Activated naive CD4-positive, alpha-beta T cell treated with anti-CD3 and anti-CD28 coated beads for 36 hours (primary cell): ENCODE measurements around the gene NPHP3. TPM values are rescaled to one million over a fixed set of nuclear protein-coding genes. Genes with fewer than 3 reads are reported as not detected.

Experiments
- CTCF ChIA-PET: fragments of 350-600 bp; sonication (Branson Sonifier 250); formaldehyde crosslinking; loops from one replicate; lab custom pipeline; 2021; ENCODE audit warnings: antibody characterized with exemption; lab: Charles Lee
- DNase-seq: peaks from one replicate; pipeline ENCODE4 v3.0.0-alpha.2; 2020
- H3K27ac Mint-ChIP-seq: one replicate; pipeline ENCODE4 v1.8.0; 2021; ENCODE audit warnings: mild to moderate bottlenecking, mixed read lengths
- H3K27me3 Mint-ChIP-seq: one replicate; pipeline ENCODE4 v1.8.0; 2021; ENCODE audit warnings: low read depth, mixed read lengths
- H3K36me3 Mint-ChIP-seq: one replicate; pipeline ENCODE4 v1.8.0; 2021; ENCODE audit warnings: low read depth, mixed read lengths
- H3K4me1 Mint-ChIP-seq: one replicate; pipeline ENCODE4 v1.8.0; 2021; ENCODE audit warnings: low read depth, mixed read lengths
- H3K4me3 Mint-ChIP-seq: one replicate; pipeline ENCODE4 v1.8.0; 2021; ENCODE audit warnings: mild to moderate bottlenecking, moderate library complexity, mixed read lengths
- H3K9me3 Mint-ChIP-seq: one replicate; pipeline ENCODE4 v1.8.0; 2021; ENCODE audit warnings: mixed read lengths
- intact Hi-C: fragments of 100-400 bp; cut with micrococcal nuclease; formaldehyde crosslinking; loops from one replicate; pipeline ENCODE4 v1.15.1; 2023
- total RNA-seq, 2 experiments: library from RNA; stranded (reverse); gene quantifications; one replicate each; pipeline ENCODE4 v1.2.3, GENCODE V29; 2021

Gene NPHP3
- total RNA-seq, 2 experiments from 2014 or later: 11.4 to 11.6 TPM

DNA sequence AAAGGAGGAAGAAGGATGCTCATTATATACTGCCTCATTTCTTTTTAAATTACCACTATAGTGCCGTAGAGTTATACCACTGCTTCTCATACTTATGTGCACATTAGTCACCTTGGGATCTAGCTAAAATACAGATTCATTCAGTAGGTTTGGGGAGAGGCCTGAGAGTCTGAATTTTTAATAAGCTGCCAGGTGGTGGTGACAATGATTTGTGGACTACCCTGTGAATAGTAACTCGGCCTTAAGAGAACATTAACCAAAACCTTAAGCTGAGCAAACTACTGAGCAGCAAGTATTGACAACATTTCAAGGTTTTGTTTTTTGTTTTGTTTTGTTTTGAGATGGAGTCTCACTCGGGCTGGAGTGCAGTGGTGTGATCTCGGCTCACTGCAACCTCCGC is 42.3 kb downstream of the NPHP3 start:
- DNase-seq: no peak
- Mint-ChIP-seq H3K27me3 (no peaks in the 10 kb centered on the region), H3K27ac (no peak overlapping the region), H3K4me3 (no peak overlapping the region), H3K36me3 (peaks cover 14% of the 10 kb centered on the region), H3K9me3 (no peaks in the 10 kb centered on the region), H3K4me1 (peaks cover 4% of the 10 kb centered on the region)
- intact Hi-C loops: no loop called here
- CTCF ChIA-PET: interaction anchor here (1.3 kb wide), 1 partner anchor 33 kb away, joined by 3 read pairs; no protein-coding TSS in a partner anchor

DNA sequence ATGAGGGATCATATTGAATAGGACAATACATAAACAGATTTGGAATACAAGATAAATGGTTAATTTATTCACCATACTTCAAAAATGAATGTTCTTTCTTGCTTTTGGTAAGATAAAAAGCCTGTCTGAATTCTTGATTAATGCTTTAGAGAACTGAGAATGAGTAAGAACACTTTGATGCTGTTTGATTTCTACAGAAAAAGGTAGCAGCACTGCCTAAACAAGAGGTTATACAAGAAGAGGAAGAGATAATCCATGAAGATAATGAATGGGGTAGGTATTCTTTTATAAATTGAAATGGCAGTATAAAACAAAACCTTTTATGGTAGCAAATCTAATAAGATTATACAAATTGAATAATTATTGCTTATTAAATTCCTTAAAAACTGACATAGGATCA is 46.8 kb downstream of the NPHP3 start:
- CTCF ChIA-PET: interaction anchor here (0.7 kb wide), 1 partner anchor 48 kb away, joined by 3 read pairs; no protein-coding TSS in a partner anchor
- intact Hi-C loops: no loop called here
- no peaks in the 10 kb centered on the region for H3K27me3 Mint-ChIP-seq
- H3K36me3 Mint-ChIP-seq: peaks cover 8% of the 10 kb centered on the region
- no peak overlapping the region for H3K27ac Mint-ChIP-seq
- H3K4me3 Mint-ChIP-seq: no peak overlapping the region
- H3K9me3 Mint-ChIP-seq: no peaks in the 10 kb centered on the region
- peaks cover 4% of the 10 kb centered on the region for H3K4me1 Mint-ChIP-seq
- DNase-seq: no peak

DNA sequence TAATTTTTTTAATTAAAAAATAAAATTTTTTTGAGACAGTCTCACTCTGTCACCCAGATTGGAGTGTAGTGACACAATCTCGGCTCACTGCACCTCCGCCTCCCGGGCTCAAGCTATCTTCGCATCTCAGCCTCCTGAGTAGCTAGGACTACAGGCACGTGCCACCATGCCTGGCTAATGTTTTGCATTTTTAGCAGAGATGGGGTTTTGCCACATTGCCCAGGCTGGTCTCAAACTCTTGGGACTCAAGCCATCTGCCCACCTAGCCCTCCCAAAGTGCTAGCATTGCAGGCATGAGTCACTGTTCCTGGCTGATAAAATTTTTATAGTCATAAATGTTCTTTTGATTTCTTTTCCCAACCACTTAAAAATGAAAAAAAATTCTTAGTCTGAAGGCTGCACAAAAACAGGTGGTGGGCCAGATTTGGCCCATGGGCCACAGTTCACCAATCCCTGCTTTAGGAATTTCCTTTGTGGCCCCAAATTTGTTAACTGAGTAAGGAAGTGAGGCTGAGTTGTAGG is 52.9 kb downstream of the NPHP3 start:
- DNase-seq: no peak
- Mint-ChIP-seq H3K36me3 (peaks cover 5% of the 10 kb centered on the region), H3K9me3 (no peaks in the 10 kb centered on the region), H3K27me3 (no peaks in the 10 kb centered on the region), H3K27ac (no peak overlapping the region), H3K4me1 (peaks cover 16% of the 10 kb centered on the region), H3K4me3 (no peak overlapping the region)
- intact Hi-C loops: no loop called here
- CTCF ChIA-PET: interaction anchor here (1.0 kb wide), 1 partner anchor 22 kb away, joined by 3 read pairs; no protein-coding TSS in a partner anchor

DNA sequence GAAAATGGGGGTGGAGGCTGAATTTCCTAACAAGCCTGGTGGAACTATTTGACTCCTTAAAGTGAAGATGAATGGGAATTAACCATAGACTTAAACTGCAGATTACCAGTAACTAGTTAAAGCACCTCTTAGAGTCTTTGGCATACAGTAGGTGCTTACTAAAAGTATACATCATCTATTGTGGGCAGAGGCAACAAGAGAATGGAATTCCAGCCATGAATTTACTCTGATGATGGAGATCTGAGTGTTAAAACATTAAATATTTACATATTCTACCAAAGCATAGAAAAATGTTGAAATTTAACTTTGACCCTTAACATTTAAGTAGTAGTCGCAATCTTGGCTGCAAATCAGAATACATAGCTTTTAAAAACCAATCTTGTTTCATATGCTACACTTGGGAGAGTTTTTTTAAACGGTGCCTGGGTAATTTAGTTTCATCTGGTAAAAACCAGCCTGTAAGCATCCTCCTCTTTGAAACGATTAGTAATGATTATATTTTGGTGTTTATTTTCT is 56.9 kb downstream of the NPHP3 start:
- H3K27ac Mint-ChIP-seq: no peak overlapping the region
- no peak for DNase-seq
- H3K4me3 Mint-ChIP-seq: no peak overlapping the region
- peaks cover 35% of the 10 kb centered on the region for H3K4me1 Mint-ChIP-seq
- no peaks in the 10 kb centered on the region for H3K9me3 Mint-ChIP-seq
- peaks cover 10% of the 10 kb centered on the region for H3K36me3 Mint-ChIP-seq
- intact Hi-C loops: no loop called here
- H3K27me3 Mint-ChIP-seq: no peaks in the 10 kb centered on the region
- CTCF ChIA-PET: no interaction called here

DNA sequence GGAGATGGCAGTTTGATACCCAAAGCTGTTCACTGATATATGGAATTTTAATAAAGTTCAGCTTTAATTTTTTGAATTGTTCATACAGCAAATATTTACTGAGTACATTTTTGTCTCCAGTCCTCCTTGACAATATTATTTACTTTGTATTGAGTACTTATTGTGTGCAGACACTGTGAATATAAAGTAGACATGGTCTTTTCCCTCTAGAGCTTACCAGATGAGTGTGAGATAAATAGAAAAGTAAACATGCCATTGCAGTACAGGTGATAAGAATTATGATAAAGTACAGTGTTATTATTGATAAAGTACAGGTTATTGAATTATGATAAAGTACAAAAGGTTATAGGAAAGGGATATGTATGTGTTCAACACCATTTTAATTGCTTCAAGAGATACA is 60.0 kb downstream of the NPHP3 start:
- CTCF ChIA-PET: interaction anchor here (1.3 kb wide), 1 partner anchor 126 kb away, joined by 4 read pairs; no protein-coding TSS in a partner anchor
- H3K36me3 Mint-ChIP-seq: peaks cover 12% of the 10 kb centered on the region
- H3K4me1 Mint-ChIP-seq: peaks cover 42% of the 10 kb centered on the region
- no peak for DNase-seq
- intact Hi-C loops: loop anchor here (5.0 kb wide), 2 partner anchors 1160 to 1825 kb away; partner anchors contain the start of genes ANAPC13, CEP63 and MRPL3
- H3K4me3 Mint-ChIP-seq: no peak overlapping the region
- H3K27ac Mint-ChIP-seq: no peak overlapping the region
- no peaks in the 10 kb centered on the region for H3K27me3 Mint-ChIP-seq
- H3K9me3 Mint-ChIP-seq: no peaks in the 10 kb centered on the region

DNA sequence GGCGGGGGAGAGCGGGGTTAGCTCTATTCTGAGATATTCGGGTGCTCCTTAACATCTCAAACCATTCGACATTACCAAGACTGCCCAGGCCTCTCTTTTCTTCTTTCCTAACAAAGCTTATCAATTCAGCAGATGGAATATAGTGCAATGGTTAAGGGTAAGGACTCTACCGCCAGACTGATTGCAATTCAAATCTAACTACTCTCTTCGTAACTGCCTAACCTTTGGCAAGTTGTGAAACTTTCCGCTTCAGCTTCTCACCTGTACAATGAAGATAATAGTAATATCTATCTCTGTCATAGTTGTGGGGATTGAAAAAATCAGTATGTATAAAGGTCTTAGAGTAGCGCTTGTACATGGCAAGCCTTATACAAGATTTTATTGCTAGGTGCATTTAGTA is 61.1 kb downstream of the NPHP3 start:
- Mint-ChIP-seq H3K27me3 (no peaks in the 10 kb centered on the region), H3K36me3 (peaks cover 8% of the 10 kb centered on the region), H3K4me1 (peaks cover 44% of the 10 kb centered on the region), H3K9me3 (no peaks in the 10 kb centered on the region), H3K4me3 (peak overlapping the region; percentile 95), H3K27ac (peak overlapping the region; percentile 94)
- CTCF ChIA-PET: interaction anchor here (1.3 to 1.4 kb wide), 2 partner anchors 66 to 125 kb away, joined by 4 read pairs; no protein-coding TSS in a partner anchor
- DNase-seq: peak; percentile 9
- intact Hi-C loops: loop anchor here (2.0 to 5.0 kb wide), 3 partner anchors 912 to 1826 kb away; partner anchors contain the start of genes ANAPC13, CDV3, CEP63 and MRPL3

DNA sequence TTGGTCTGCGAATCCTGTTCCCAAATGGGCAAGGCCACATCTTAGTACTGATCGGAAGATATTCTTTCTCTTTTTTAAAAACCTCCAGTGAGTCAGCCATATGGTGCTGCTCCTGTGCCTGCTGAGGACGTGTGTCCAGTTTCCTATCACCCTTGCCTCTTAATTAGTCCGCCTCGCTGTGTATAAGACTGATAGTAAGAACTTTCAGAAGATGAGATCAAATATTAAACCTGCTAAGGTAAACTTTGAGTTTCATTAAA is 61.5 kb downstream of the NPHP3 start:
- Mint-ChIP-seq H3K27ac (peak overlapping the region; percentile 94), H3K36me3 (peaks cover 8% of the 10 kb centered on the region), H3K4me3 (peak overlapping the region; percentile 95), H3K9me3 (no peaks in the 10 kb centered on the region), H3K4me1 (peaks cover 45% of the 10 kb centered on the region), H3K27me3 (no peaks in the 10 kb centered on the region)
- intact Hi-C loops: loop anchor here (1.0 to 5.0 kb wide), 6 partner anchors 62 to 1827 kb away; partner anchors contain the start of genes ANAPC13, CDV3, CEP63 and DNAJC13
- DNase-seq: no peak
- CTCF ChIA-PET: interaction anchor here (0.7 to 1.4 kb wide), 2 partner anchors 63 to 66 kb away, joined by 3 to 4 read pairs; no protein-coding TSS in a partner anchor

DNA sequence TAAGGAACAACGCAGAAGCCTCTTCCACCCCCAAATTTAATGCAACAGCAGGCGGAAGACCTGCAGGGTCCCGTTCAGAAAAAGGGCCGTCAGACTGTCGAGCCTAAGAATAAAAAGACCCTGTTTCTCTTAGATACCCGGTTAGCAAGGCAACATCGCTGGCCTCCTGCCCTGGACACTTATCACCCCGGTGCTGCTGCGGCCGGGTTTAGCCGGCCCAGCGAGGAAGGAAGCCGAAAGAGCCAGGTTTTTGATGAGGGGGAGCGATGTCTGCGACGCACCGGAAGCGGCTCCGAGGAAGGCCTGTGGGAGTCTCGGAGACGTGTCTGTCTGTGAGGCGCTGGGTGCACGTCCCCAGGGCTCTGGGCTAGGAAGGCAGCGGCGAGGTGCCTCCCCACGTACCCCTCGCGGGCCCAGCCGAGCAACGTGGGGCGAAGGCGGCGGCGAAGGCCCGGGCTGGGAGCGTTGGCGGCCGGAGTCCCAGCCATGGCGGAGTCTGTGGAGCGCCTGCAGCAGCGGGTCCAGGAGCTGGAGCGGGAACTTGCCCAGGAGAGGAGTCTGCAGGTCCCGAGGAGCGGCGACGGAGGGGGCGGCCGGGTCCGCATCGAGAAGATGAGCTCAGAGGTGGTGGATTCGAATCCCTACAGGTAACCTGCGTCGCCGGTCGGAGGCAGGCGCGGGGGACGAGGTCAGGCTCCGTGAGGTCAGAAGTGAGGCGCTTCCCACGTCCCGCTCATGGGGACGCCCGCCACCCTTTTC is 62.0 kb downstream of the NPHP3 start, which contains the start of gene UBA5:
Gene UBA5, plus strand, starts transcription at position 278 of the 759 bp plus-strand sequence. Its CDS starts 209 bp downstream, at position 487.
- peaks cover 8% of the 10 kb centered on the region for H3K36me3 Mint-ChIP-seq
- H3K4me3 Mint-ChIP-seq: peak within 1 kb of the TSS; percentile 95
- CTCF ChIA-PET: interaction anchor here (0.6 to 1.4 kb wide), 3 partner anchors 64 to 335 kb away, joined by 3 to 7 read pairs (median 4); no protein-coding TSS in a partner anchor
- H3K27ac Mint-ChIP-seq: peak within 1 kb of the TSS; percentile 94
- intact Hi-C loops: loop anchor here (1.0 to 5.0 kb wide), 6 partner anchors 62 to 1827 kb away; partner anchors contain the start of genes ANAPC13, CDV3, CEP63 and DNAJC13
- no peaks in the 10 kb centered on the region for H3K9me3 Mint-ChIP-seq
- H3K27me3 Mint-ChIP-seq: no peaks in the 10 kb centered on the region
- DNase-seq: peak; percentile 74
- H3K4me1 Mint-ChIP-seq: peaks cover 48% of the 10 kb centered on the region

DNA sequence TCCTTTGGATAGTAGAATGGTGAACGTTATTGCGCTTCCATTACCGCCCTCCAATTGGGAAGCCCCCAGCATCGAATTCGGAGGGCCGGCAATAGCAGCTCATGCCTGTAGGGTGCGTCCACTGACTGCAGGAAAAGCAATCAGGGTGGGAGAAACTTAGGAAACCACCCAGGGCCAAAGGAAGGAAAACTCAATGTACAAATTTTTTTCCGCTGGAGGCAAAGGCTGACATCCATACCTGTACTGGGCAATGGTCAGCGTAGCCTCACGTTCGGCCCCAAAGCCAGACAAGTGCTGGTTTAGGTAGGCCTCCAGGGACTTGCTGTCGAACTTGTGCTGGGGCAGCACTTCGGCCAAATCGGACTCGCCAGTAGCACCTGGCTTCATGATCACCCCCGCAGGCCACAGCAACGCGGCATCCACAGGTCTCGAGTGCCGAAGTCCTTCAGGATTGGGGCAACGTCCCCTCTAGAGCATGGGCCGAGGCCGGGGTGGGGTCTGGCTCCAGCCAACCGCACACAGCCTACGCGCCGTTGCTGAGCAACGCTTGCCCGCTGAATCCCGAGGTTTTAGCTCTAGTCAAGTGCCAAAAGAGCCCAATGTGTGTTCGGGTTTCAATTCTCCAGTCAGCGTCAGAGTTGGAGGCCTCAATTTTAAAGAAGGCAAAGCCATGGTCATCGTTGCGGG is 62.7 kb downstream of the NPHP3 start, which contains the start of gene ACAD11:
Gene ACAD11, minus strand, starts transcription at position 445 of the 687 bp plus-strand sequence. Its CDS starts 58 bp downstream, at position 387.
- no peaks in the 10 kb centered on the region for H3K27me3 Mint-ChIP-seq
- H3K36me3 Mint-ChIP-seq: peaks cover 6% of the 10 kb centered on the region
- no peaks in the 10 kb centered on the region for H3K9me3 Mint-ChIP-seq
- peaks cover 44% of the 10 kb centered on the region for H3K4me1 Mint-ChIP-seq
- intact Hi-C loops: loop anchor here (1.0 to 10.0 kb wide), 9 partner anchors 63 to 1828 kb away; partner anchors contain the start of genes ANAPC13, CDV3, CEP63 and DNAJC13
- peak within 1 kb of the TSS; percentile 95 for H3K4me3 Mint-ChIP-seq
- DNase-seq: peak; percentile 64
- H3K27ac Mint-ChIP-seq: peak within 1 kb of the TSS; percentile 94
- CTCF ChIA-PET: no interaction called here

DNA sequence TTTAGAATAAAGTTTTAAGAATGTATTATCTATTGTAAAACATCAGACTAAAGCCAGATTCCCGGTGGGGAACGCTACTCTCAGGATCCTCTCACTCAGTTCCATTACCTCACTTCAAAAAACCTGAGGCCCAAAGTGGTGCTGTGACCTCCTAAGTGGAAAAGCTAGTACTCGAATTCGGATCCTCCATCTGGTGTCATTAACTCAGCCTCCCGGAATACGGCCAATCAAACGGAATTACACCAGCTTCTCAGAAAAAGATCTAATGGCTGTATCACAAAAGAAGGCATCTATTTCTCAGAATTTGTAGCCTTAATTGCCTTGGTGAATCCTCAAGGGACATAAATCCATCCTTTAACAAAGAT is 63.2 kb downstream of the NPHP3 start:
- intact Hi-C loops: loop anchor here (5.0 to 10.0 kb wide), 3 partner anchors 307 to 766 kb away; partner anchors contain the start of gene TMEM108
- CTCF ChIA-PET: no interaction called here
- peaks cover 41% of the 10 kb centered on the region for H3K4me1 Mint-ChIP-seq
- no peaks in the 10 kb centered on the region for H3K27me3 Mint-ChIP-seq
- peak overlapping the region; percentile 94 for H3K27ac Mint-ChIP-seq
- peak overlapping the region; percentile 95 for H3K4me3 Mint-ChIP-seq
- no peaks in the 10 kb centered on the region for H3K9me3 Mint-ChIP-seq
- H3K36me3 Mint-ChIP-seq: peaks cover 6% of the 10 kb centered on the region
- no peak for DNase-seq

DNA sequence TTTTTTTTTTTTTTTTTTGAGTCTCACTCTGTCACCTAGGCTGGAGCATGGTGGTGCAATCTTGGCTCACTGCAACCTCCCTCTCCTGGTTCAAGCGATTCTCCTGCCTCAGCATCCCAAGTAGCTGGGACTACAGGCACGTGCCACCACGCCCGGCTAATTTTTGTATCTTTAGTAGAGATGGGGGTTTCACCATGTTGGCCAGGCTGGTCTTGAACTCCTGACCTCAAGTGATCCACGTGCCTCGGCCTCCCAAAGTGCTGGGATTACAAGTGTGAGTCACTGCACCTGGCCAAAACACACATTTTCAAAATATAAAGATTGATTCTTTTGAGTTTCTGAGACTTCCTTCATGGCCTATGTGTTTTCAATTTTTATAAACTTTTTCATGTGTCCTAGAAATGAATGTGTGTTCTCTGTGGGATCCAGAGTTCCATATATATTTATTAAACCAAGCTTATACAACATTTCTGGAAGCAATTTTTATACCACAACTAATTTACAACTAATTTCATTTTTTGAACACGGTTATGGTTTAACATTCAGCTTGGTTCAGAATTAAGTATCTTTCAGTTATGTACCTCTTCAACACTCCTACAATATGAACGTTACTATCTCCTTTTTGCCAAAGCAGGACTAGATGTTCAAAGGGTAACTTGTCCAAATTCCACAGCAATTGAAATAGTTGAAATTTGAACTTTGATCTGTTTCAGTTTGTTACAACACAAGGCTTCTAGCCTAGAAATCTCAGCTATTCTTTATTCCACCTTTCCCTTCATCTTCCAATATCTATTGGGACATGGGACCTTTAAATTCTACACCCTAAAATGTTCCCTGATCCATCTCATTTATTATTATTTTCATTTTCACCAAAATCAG is 64.1 kb downstream of the NPHP3 start:
- Mint-ChIP-seq H3K36me3 (peaks cover 4% of the 10 kb centered on the region), H3K4me1 (peaks cover 32% of the 10 kb centered on the region), H3K27ac (no peak overlapping the region), H3K27me3 (no peaks in the 10 kb centered on the region), H3K9me3 (no peaks in the 10 kb centered on the region), H3K4me3 (peak overlapping the region; percentile 32)
- DNase-seq: no peak
- intact Hi-C loops: loop anchor here (5.0 to 10.0 kb wide), 3 partner anchors 306 to 767 kb away; partner anchors contain the start of gene TMEM108
- CTCF ChIA-PET: interaction anchor here (1.1 kb wide), 1 partner anchor 16 kb away, joined by 5 read pairs; no protein-coding TSS in a partner anchor
